WTC11 (cell line): ENCODE data around the gene FNDC3B. TPM values are rescaled to one million over a fixed set of nuclear protein-coding genes. Genes with fewer than 3 reads are reported as not detected.
A peak's percentile ranks its signal among the peaks of the same experiment; 100 is the strongest.

Experiments used
- ATAC-seq: fragments of 200-7000 bp; cut with Tn5 transposase; 2 replicates; pipeline ENCODE4 v1.10.0; 2021; ENCODE audit warnings: mild to moderate bottlenecking, moderate library complexity
- CTCF ChIA-PET: fragments of 300-600 bp; sonication (Branson Sonifier 250); formaldehyde crosslinking; loops from one replicate; lab custom pipeline; 2021; ENCODE audit warnings: antibody characterized with exemption; lab: Charles Lee
- POLR2A ChIA-PET: fragments of 350-600 bp; sonication (Branson Sonifier 250); formaldehyde crosslinking; loops from one replicate; lab custom pipeline; 2021; ENCODE audit warnings: antibody characterized with exemption; lab: Charles Lee
- DNase-seq: peaks from one replicate; pipeline ENCODE4 v3.0.0; 2021; ENCODE audit warnings: low spot score
- H3K27ac Mint-ChIP-seq: 2 replicates; pipeline ENCODE4 v1.8.0; 2021; ENCODE audit warnings: mixed read lengths
- H3K27me3 Mint-ChIP-seq: 2 replicates; pipeline ENCODE4 v1.8.0; 2021; ENCODE audit warnings: low read depth, mild to moderate bottlenecking, moderate library complexity, mixed read lengths
- H3K36me3 Mint-ChIP-seq: 2 replicates; pipeline ENCODE4 v1.8.0; 2021; ENCODE audit warnings: mixed read lengths
- H3K4me1 Mint-ChIP-seq: 2 replicates; pipeline ENCODE4 v1.8.0; 2022; ENCODE audit warnings: mixed read lengths
- H3K4me3 Mint-ChIP-seq: 2 replicates; pipeline ENCODE4 v1.8.0; 2021; ENCODE audit warnings: mild to moderate bottlenecking, moderate library complexity, mixed read lengths
- H3K9me3 Mint-ChIP-seq: 2 replicates; pipeline ENCODE4 v1.8.0; 2021; ENCODE audit warnings: mixed read lengths
- ATF1 ChIP-seq: sonication (generic); formaldehyde crosslinking; IDR thresholded peaks from 2 replicates; pipeline ENCODE4 v1.8.1; 2023; ENCODE audit warnings: mild to moderate bottlenecking, moderate library complexity, missing genetic modification reagents
- FOXK1 ChIP-seq: sonication (generic); formaldehyde crosslinking; IDR thresholded peaks from 2 replicates; pipeline ENCODE4 v1.8.0; 2022; ENCODE audit warnings: mild to moderate bottlenecking, moderate library complexity, missing genetic modification reagents
- FOXP1 ChIP-seq: sonication (generic); formaldehyde crosslinking; IDR thresholded peaks from 2 replicates; pipeline ENCODE4 v1.8.0; 2022; ENCODE audit warnings: missing genetic modification reagents, mild to moderate bottlenecking, moderate library complexity, borderline replicate concordance
- HMGA2 ChIP-seq: fragments of 250-450 bp; sonication (Bioruptor Pico); IDR thresholded peaks from 2 replicates; pipeline ENCODE4 v1.4.0; 2021; ENCODE audit warnings: mild to moderate bottlenecking, moderate library complexity
- NR1H2 ChIP-seq: sonication (generic); formaldehyde crosslinking; IDR thresholded peaks from 2 replicates; pipeline ENCODE4 v1.9.0; 2021; ENCODE audit warnings: mild to moderate bottlenecking, moderate library complexity, missing genetic modification reagents
- PRRX2 ChIP-seq: fragments of 250-450 bp; sonication (Bioruptor Pico); IDR thresholded peaks from 2 replicates; pipeline ENCODE4 v1.8.0; 2021; ENCODE audit warnings: mild to moderate bottlenecking
- SMAD4 ChIP-seq: sonication (generic); formaldehyde crosslinking; IDR thresholded peaks from 2 replicates; pipeline ENCODE4 v1.8.0; 2022; ENCODE audit warnings: mild to moderate bottlenecking, missing genetic modification reagents
- TEAD1 ChIP-seq: sonication (generic); formaldehyde crosslinking; IDR thresholded peaks from 2 replicates; pipeline ENCODE4 v1.8.0; 2022; ENCODE audit warnings: mild to moderate bottlenecking, missing genetic modification reagents
- ZNF396 ChIP-seq: fragments of 250-450 bp; sonication (Bioruptor Pico); IDR thresholded peaks from 2 replicates; pipeline ENCODE4 v1.8.0; 2021; ENCODE audit warnings: mild to moderate bottlenecking, moderate library complexity, borderline replicate concordance
- ZNF671 ChIP-seq: fragments of 250-450 bp; sonication (Bioruptor Pico); IDR thresholded peaks from 2 replicates; pipeline ENCODE4 v1.8.0; 2021; ENCODE audit warnings: mild to moderate bottlenecking
- total RNA-seq: library from RNA; stranded (reverse); gene quantifications from 3 replicates; pipeline ENCODE4 v1.2.3, GENCODE V29; 2021
- TF ChIP-seq, protein P1 (sequence below): fragments of 250-450 bp; sonication (Bioruptor Pico); IDR thresholded peaks from 2 replicates; pipeline ENCODE4 v2.1.2; 2022; ENCODE audit warnings: mild to moderate bottlenecking, moderate library complexity
- TF ChIP-seq, protein P2 (sequence below): sonication (generic); formaldehyde crosslinking; IDR thresholded peaks from 2 replicates; pipeline ENCODE4 v1.8.1; 2023; ENCODE audit warnings: mild to moderate bottlenecking, missing genetic modification reagents, moderate library complexity
- TF ChIP-seq, protein P3 (sequence below): sonication (generic); formaldehyde crosslinking; IDR thresholded peaks from 2 replicates; pipeline ENCODE4 v1.8.1; 2022; ENCODE audit warnings: missing genetic modification reagents, borderline replicate concordance
- TF ChIP-seq, protein P4 (sequence below): sonication (generic); formaldehyde crosslinking; IDR thresholded peaks from 2 replicates; pipeline ENCODE4 v1.8.1; 2023; ENCODE audit warnings: mild to moderate bottlenecking, missing genetic modification reagents, borderline replicate concordance

Gene FNDC3B
- total RNA-seq, 1 experiment from 2014 or later = 42.8 TPM

DNA sequence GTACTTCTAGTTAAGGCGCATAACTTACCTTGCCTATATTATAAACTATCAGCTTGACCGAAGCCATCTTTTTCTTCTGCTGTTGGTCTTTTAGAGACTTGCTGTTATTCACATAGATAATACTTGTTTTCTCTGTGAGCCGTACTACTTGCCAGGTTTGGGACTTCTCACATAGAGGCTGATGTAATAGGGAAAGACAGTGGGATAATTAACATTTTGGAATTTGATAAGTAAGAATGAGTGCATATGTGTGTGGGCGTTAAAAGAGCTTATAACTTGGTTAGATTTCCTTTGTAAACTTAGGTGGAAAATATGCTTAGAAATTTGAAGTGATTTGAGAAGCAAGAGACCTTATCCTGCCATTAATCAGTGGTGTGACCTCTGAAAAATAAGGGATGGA lies 47.8 kb downstream of the FNDC3B start:
- ChIA-PET POLR2A (no interaction called here), CTCF (no interaction called here)
- DNase-seq (no peak), ATAC-seq (no peak)
- Mint-ChIP-seq H3K4me1 (peaks cover 49% of the 10 kb centered on the region), H3K9me3 (peaks cover 14% of the 10 kb centered on the region), H3K4me3 (no peak overlapping the region), H3K27ac (peak overlapping the region; percentile 88), H3K27me3 (no peaks in the 10 kb centered on the region), H3K36me3 (peaks cover 15% of the 10 kb centered on the region)
- no peak for TF ChIP-seq SMAD4 (CRISPR knock-in tag)
- no peak for TF ChIP-seq FOXP1 (CRISPR knock-in tag)
- no peak for TF ChIP-seq ZNF671 (CRISPR knock-in tag)
- TF ChIP-seq ATF1 (CRISPR knock-in tag) = no peak
- TF ChIP-seq, protein P1, sequence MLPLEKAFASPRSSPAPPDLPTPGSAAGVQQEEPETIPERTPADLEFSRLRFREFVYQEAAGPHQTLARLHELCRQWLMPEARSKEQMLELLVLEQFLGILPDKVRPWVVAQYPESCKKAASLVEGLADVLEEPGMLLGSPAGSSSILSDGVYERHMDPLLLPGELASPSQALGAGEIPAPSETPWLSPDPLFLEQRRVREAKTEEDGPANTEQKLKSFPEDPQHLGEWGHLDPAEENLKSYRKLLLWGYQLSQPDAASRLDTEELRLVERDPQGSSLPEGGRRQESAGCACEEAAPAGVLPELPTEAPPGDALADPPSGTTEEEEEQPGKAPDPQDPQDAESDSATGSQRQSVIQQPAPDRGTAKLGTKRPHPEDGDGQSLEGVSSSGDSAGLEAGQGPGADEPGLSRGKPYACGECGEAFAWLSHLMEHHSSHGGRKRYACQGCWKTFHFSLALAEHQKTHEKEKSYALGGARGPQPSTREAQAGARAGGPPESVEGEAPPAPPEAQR (CRISPR knock-in tag) = no peak

DNA sequence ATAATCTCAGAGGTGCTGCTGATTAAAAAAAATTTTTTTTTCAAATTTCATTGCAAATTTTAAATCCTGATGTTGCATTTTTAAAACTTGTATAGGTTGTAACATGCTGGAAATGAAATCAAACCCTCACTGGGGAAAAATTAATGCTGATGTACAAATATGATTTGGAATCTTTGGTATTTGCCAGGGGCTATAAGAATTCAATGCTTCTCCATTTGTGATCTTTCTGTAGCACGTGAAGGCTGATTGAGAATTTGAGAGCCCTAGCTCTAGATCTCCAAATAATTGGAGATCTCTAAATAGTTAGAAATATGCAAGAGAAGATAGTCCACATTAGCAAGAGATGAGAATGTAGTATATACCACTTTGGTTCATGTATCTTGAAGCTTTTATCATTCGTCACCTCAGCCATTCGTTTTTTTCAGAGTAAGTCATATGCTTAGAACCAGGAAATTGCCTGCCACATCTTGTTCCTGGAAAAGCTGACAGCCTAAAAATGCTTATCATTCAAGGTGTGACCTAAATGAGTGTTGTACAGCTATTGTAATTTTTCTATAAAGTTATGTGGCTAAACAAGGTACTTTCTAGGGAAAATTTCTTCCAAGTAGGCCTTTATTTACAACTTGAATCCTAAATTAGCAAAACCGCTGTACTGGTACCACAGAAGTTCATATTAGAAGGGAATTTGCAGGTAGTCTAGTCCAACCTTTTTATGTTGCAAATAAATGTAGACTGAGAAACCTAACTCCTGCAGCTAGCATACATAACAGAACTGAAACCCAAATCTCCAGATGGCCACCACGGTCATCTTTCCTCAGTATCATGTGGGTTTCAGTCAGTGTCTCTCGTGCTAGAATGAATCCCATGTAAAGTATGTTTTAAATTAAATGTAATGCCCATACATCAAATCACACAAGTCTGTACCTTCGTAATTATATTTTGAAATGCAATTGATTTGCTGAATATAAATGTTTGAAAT lies 48.5 kb downstream of the FNDC3B start:
- Mint-ChIP-seq H3K4me1 (peaks cover 49% of the 10 kb centered on the region), H3K4me3 (peak overlapping the region; percentile 17; the same call in 1 of the 2 replicates), H3K27ac (peak overlapping the region; percentile 71), H3K36me3 (peaks cover 8% of the 10 kb centered on the region), H3K9me3 (peaks cover 15% of the 10 kb centered on the region), H3K27me3 (no peaks in the 10 kb centered on the region)
- no peak for TF ChIP-seq NR1H2 (CRISPR knock-in tag)
- TF ChIP-seq HMGA2 (CRISPR knock-in tag) = no peak
- TF ChIP-seq TEAD1 (CRISPR knock-in tag) = no peak
- no peak for TF ChIP-seq PRRX2 (CRISPR knock-in tag)
- TF ChIP-seq, protein P2, sequence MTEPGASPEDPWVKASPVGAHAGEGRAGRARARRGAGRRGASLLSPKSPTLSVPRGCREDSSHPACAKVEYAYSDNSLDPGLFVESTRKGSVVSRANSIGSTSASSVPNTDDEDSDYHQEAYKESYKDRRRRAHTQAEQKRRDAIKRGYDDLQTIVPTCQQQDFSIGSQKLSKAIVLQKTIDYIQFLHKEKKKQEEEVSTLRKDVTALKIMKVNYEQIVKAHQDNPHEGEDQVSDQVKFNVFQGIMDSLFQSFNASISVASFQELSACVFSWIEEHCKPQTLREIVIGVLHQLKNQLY (CRISPR knock-in tag) = no peak
- TF ChIP-seq ZNF396 (CRISPR knock-in tag) = no peak
- TF ChIP-seq ATF1 (CRISPR knock-in tag) = no peak
- TF ChIP-seq, protein P3, sequence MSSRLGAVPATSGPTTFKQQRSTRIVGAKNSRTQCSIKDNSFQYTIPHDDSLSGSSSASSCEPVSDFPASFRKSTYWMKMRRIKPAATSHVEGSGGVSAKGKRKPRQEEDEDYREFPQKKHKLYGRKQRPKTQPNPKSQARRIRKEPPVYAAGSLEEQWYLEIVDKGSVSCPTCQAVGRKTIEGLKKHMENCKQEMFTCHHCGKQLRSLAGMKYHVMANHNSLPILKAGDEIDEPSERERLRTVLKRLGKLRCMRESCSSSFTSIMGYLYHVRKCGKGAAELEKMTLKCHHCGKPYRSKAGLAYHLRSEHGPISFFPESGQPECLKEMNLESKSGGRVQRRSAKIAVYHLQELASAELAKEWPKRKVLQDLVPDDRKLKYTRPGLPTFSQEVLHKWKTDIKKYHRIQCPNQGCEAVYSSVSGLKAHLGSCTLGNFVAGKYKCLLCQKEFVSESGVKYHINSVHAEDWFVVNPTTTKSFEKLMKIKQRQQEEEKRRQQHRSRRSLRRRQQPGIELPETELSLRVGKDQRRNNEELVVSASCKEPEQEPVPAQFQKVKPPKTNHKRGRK (CRISPR knock-in tag) = no peak
- TF ChIP-seq, protein P4, sequence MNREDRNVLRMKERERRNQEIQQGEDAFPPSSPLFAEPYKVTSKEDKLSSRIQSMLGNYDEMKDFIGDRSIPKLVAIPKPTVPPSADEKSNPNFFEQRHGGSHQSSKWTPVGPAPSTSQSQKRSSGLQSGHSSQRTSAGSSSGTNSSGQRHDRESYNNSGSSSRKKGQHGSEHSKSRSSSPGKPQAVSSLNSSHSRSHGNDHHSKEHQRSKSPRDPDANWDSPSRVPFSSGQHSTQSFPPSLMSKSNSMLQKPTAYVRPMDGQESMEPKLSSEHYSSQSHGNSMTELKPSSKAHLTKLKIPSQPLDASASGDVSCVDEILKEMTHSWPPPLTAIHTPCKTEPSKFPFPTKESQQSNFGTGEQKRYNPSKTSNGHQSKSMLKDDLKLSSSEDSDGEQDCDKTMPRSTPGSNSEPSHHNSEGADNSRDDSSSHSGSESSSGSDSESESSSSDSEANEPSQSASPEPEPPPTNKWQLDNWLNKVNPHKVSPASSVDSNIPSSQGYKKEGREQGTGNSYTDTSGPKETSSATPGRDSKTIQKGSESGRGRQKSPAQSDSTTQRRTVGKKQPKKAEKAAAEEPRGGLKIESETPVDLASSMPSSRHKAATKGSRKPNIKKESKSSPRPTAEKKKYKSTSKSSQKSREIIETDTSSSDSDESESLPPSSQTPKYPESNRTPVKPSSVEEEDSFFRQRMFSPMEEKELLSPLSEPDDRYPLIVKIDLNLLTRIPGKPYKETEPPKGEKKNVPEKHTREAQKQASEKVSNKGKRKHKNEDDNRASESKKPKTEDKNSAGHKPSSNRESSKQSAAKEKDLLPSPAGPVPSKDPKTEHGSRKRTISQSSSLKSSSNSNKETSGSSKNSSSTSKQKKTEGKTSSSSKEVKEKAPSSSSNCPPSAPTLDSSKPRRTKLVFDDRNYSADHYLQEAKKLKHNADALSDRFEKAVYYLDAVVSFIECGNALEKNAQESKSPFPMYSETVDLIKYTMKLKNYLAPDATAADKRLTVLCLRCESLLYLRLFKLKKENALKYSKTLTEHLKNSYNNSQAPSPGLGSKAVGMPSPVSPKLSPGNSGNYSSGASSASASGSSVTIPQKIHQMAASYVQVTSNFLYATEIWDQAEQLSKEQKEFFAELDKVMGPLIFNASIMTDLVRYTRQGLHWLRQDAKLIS (CRISPR knock-in tag) = no peak
- TF ChIP-seq FOXK1 (CRISPR knock-in tag) = no peak
- ATAC-seq = no peak
- no peak for DNase-seq
- ChIA-PET CTCF (no interaction called here), POLR2A (no interaction called here)
